Tongue (tissue), 2 donors: ENCODE measurements around the gene PRAC1. TPM values are rescaled to one million over a fixed set of nuclear protein-coding genes. Genes with fewer than 3 reads are reported as not detected.

Experiments used
- DNase-seq: peaks from one replicate; pipeline ENCODE4 v3.0.0-alpha.2; 2015
- total RNA-seq: library from RNA; depleted of rRNA; stranded (reverse); fragments of >200 nt; gene quantifications from one replicate; pipeline ENCODE4 v1.2.3, GENCODE V29; 2014

Gene PRAC1
- total RNA-seq, result not detected

DNA sequence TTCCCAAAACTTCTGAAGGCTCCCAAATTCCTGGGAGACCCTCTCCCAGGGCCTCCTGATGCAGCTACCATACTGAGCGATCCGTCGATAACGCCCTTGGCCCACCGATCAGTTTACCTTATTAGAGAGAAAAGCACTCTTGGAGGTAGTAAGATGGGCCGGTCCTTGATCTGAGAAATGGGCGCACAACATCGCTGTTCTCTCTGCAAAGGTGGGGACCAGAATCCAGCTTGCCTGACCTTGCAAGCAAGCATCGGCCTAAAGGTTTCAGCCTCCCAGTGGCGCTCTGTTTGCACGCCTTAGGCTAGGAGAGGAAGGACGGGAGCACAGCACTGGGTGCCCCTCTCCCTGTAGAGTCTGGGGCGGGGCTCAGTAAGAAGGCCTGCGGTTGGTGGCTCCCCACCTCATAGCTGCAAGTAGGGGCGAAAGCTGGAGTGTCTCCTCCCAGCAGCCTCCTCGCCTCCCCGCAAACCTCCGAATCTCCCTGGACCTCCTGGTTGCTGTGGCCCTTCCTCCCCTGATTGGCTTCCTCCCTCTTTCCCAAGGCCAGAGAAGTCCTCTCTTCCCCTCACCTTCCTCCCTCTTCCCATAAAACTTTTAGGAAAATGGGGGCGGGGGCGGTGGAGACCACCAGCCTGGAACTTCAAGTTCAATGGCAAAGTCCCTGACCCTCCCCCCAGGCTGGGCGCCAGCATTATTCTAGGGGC lies at the start of gene PRAC1:
Gene PRAC1, minus strand, starts transcription at position 318 of the 707 bp plus-strand sequence. Its CDS starts 126 bp downstream, at position 192.
- DNase-seq, result no peak

- no peak for DNase-seq
These were observed 48.6 kb upstream of the PRAC1 start for GRCh38 chr17:48770954-48771353.

DNA sequence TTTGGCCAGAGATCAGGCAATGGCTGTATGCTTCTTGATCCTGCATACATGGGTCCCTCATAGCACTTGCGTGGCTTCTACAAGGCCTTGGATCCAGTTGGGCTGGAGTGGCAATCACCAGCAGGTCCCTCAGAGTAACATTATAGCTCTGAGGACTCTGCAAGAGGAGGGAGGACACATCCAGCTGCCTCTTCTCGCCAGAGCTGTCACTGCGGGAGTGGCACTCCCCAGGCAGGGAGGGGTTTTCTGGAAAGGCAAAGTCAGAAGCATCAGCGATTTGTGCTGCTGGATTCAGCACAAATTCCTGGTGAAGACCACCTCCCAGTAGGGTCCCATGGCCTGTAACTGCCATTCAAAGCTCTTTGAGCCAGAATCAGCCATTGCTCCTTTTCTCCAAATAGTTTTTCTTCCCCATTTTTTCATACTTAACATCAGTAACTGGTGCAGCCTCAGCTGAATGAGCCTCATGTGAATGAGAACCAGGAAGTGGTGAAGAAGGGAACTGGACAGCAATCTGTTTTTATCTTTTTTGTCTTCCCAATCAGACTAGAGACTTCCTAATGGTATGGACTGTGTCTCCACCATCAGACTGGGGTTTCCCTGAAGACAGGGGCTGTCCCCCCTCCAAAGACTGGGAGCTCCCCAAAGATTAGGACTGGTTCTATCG lies 46.8 kb upstream of the PRAC1 start:
- peak; percentile 33 for DNase-seq

- no peak for DNase-seq
These were observed 45.0 kb upstream of the PRAC1 start for GRCh38 chr17:48767263-48767774.

- no peak for DNase-seq
These were observed 38.8 kb upstream of the PRAC1 start for GRCh38 chr17:48761114-48761513.

DNA sequence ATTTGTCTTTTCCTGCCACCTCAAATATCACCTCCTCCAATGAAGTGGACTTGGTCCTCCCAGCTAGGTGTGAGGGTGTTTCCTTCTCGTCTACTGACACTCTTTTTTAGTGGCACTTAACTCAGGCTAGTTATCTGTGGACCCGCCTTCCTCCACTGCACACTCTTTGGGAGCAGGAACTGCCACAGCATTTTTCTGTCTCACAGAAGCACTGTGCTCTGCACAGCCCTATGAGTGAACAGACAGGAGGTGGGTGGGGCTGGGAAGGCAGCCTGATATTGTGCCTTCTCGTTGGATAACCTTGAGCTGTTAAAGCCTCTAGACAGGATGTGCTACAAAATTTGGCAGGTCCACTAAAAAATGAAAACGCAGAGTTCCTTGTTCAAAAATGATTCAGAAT lies 38.1 kb upstream of the PRAC1 start:
- DNase-seq, result no peak

- DNase-seq, result no peak
These were observed 37.0 kb upstream of the PRAC1 start for GRCh38 chr17:48759288-48759687.

DNA sequence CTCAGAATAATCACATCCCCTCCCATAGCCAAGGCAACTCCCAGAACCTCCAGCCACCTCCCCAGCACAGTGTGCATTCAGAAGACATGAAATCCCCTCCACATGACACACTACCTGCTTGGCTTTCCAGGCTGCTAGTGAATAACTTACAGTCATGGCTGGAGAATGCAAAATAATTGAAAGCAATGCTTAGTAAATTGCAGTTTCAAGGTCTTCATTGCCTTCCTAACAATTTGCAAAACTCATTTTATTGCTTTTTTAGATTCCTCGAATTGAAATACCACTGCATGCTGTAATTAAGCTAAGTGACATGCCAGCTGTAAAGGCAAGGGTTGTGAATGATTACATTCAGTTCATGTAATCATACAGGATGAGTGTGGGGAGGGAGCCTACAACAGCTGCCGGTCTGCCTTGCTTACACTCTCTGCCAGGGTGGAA lies 35.2 kb upstream of the PRAC1 start:
- DNase-seq, result peak; percentile 47

- DNase-seq, result no peak
These were observed 34.5 kb upstream of the PRAC1 start for GRCh38 chr17:48756830-48757251.

- DNase-seq, result no peak
These were observed 33.0 kb upstream of the PRAC1 start for GRCh38 chr17:48755356-48755755.

GRCh38 chr17:48754500-48755261 lies 32.4 kb upstream of the PRAC1 start:
- DNase-seq, result no peak

GRCh38 chr17:48753794-48754499 lies 31.6 kb upstream of the PRAC1 start:
- no peak for DNase-seq

DNA sequence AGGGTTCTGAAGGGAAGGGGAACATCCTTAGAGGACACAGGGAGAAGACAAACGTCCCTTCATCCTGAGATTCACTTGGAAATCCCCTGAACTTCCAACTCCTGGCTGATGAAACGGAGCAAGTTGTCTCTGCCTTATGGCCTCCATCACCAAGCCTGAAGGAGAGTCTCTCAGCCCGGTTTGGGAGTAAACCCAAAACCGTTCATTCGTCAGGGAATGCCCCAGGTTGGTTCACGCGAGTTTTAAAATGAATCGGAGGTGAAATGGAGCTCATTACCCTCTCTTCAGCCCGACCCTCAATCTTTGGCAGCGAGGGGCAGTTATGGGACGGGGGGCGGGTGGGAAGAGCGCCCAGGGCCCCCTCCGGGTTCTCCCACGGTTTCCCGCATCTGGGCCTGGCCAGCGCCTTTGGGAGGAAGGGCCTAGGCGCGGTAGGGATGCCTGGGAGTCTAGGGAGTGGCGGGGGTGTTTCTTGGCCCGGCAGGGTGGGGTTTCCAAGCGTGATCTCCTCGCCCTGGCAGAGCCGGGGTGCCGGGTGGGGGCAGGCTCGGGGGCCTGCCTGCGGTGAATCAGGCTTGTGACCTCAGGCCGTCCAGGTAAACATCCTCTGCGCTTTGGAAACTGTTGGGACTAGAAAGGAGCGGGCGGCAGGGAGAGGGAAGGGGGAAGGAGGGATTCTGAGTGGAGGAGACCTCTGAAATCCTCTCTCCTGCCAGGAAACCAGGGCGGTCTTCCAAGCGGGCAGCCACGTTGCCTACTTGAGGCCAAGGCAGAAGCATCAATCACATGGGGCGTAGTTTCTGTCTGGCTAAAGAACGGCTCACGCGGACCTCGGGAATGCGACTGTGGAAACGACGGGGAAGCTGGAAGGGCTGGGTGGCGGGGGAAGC lies 30.3 kb upstream of the PRAC1 start:
- DNase-seq, result no peak

GRCh38 chr17:48751733-48752398 lies 29.5 kb upstream of the PRAC1 start:
- no peak for DNase-seq

DNA sequence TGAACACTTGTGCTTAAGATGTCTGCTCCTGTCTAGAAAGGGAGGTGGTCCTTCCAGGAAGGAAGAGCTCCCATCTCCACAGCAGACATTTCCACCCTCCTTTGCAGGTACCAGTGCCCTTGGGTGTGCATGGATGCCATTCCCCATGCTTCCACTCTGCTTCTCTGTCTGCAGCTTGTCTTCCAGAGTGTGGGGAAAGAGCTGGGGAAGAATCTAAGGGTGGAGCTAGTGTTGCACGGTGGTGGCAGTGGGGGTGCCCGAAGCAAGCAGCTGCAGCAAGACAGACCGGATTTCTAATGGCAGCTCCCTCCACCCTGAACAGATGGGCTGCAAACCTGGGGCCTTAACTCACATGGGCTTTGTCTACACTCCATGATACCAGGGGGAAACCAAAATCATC lies 28.9 kb upstream of the PRAC1 start:
- DNase-seq, result peak; percentile 28

- DNase-seq, result no peak
These were observed 27.6 kb upstream of the PRAC1 start for GRCh38 chr17:48749621-48750553.

DNA sequence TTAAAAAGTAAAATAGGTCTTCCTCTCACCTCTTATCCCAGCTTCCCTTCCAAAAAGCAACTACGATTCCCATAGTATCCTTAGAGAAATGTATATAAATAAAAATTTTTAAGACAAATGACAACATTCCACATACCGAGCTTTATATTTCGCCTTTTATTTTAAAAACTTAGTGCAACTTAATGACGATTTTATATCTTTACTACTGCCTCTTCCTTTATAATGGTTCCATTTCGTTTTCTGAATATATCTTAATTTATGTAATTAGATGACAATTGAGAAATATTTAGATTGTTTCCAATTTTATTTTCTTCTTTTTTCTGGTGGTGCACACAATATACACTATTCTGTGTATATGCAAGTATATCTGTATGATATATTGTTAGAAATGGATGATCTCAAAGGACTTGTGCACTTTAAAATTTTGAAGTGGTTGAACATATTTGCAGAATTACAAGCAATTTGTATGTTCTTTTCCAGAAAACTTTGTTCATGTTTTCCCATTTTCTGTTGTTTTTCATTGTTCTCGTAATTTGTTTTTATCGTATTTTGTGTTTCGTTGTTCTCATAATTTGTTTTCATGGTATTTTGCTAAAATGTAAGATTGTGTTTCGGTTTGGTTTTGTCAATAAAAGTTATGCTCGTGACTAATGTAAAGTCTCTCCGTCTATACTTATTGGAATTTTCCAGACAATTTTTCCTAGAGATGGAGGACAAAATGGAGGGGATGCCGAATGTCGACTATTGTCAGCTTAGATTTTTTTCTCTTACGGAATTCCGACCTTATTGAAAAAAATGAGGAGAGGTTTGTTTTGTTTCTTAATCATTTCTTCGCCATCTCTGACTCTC lies 26.6 kb upstream of the PRAC1 start:
- DNase-seq, result peak; percentile 45
